ENCODE results near the gene APLF. TPM values are rescaled to one million over a fixed set of nuclear protein-coding genes. Genes with fewer than 3 reads are reported as not detected.
"Not testable (repeated sequence)": the region's sequence is repeated elsewhere in the genome, so short reads cannot be mapped to it uniquely, and the experiment has no call there.

The APLF gene
- polyA plus RNA-seq, 1 of the 3 experiments (the other 2 are of a cell fraction): 1.1 TPM

GRCh38 chr2:68529651-68530050 lies 62.3 kb downstream of the APLF start:
- 97% methylated on average over 5 of the region's 17 CpGs for WGBS (ENCODE audit: low lambda C conversion rate)
- H3K4me2 ChIP-seq; H3K9me3 ChIP-seq; H4K20me1 ChIP-seq (ENCODE audit: insufficient read depth); H3K4me1 ChIP-seq (ENCODE audit: control insufficient read depth in 1 of 2, insufficient read depth in 2 of 2, low read depth in 1 of 2, low read length in 1 of 2); DNase-seq; H3K27ac ChIP-seq (ENCODE audit: low read depth in 2 of 2, low read length in 1 of 2); H3K9ac ChIP-seq; H2AFZ ChIP-seq (ENCODE audit: low read depth); CTCF ChIA-PET; H3K36me3 ChIP-seq (replicated peaks in 1 of 2; ENCODE audit: control insufficient read depth in 1 of 2, insufficient read depth in 2 of 2, low read length in 1 of 2); H3K9me2 ChIP-seq; H3K79me2 ChIP-seq (ENCODE audit: insufficient read depth); H3K4me3 ChIP-seq (ENCODE audit: low read depth in 2 of 2, low read length in 1 of 2); H3F3A ChIP-seq (replicated peaks; ENCODE audit: insufficient read depth); POLR2A ChIA-PET; H3K27me3 ChIP-seq (ENCODE audit: insufficient read depth): not testable (repeated sequence)

GRCh38 chr2:68536000-68536399 lies 68.6 kb downstream of the APLF start:
- no peak overlapping the region for H2AFZ ChIP-seq (ENCODE audit: low read depth)
- POLR2A ChIA-PET: no interaction called here
- WGBS (ENCODE audit: low lambda C conversion rate): 88% methylated on average over 3 of the region's 3 CpGs

GRCh38 chr2:68537011-68537410 lies 69.6 kb downstream of the APLF start:
- no peak overlapping the region for H3K27ac ChIP-seq (ENCODE audit: low read depth in 2 of 2, low read length in 1 of 2)
- no peak overlapping the region for H3K9ac ChIP-seq
- CTCF ChIA-PET: interaction anchor here (0.8 kb wide), 1 partner anchor 74 kb away, joined by 3 read pairs; no protein-coding TSS in a partner anchor
- H3F3A ChIP-seq (replicated peaks; ENCODE audit: insufficient read depth): no peaks in the 10 kb centered on the region
- 86% methylated on average over 4 of the region's 4 CpGs for WGBS (ENCODE audit: low lambda C conversion rate)
- no peak for TF ChIP-seq FOXM1 (IDR thresholded peaks at IDR 0.05; ENCODE audit: low read depth)
- no peak for TF ChIP-seq TCF12 (IDR thresholded peaks at IDR 0.05)
- no peak for TF ChIP-seq EP300 (IDR thresholded peaks at IDR 0.05; ENCODE audit: borderline replicate concordance in 1 of 2, low read depth in 1 of 2, low read length in 1 of 2)
- no peaks in the 10 kb centered on the region; a peak in 1 of 4 replicates for H3K4me1 ChIP-seq (ENCODE audit: control insufficient read depth in 1 of 2, insufficient read depth in 2 of 2, low read depth in 1 of 2, low read length in 1 of 2)
- no peaks in the 10 kb centered on the region for H3K9me3 ChIP-seq
- H3K27me3 ChIP-seq (ENCODE audit: insufficient read depth): no peaks in the 10 kb centered on the region
- H3K36me3 ChIP-seq (replicated peaks in 1 of 2; ENCODE audit: control insufficient read depth in 1 of 2, insufficient read depth in 2 of 2, low read length in 1 of 2): no peaks in the 10 kb centered on the region
- H3K4me3 ChIP-seq (ENCODE audit: low read depth in 2 of 2, low read length in 1 of 2): no peak overlapping the region
- no peak overlapping the region for H3K4me2 ChIP-seq
- no peak overlapping the region for H2AFZ ChIP-seq (ENCODE audit: low read depth)
- H3K9me2 ChIP-seq: no peaks in the 10 kb centered on the region
- POLR2A ChIA-PET: interaction anchor here (0.7 kb wide), 1 partner anchor 59 kb away, joined by 4 read pairs; no protein-coding TSS in a partner anchor
- no peak for DNase-seq
- H4K20me1 ChIP-seq (ENCODE audit: insufficient read depth): no peaks in the 10 kb centered on the region
- H3K79me2 ChIP-seq (ENCODE audit: insufficient read depth): no peaks in the 10 kb centered on the region

More at GRCh38 chr2:68536000-68536399, 68.6 kb downstream of the APLF start:
- CTCF ChIA-PET: interaction anchor here (0.9 to 1.0 kb wide), 2 partner anchors 216 to 389 kb away, joined by 3 to 4 read pairs; no protein-coding TSS in a partner anchor
- H3K79me2 ChIP-seq (ENCODE audit: insufficient read depth): no peaks in the 10 kb centered on the region
- no peak overlapping the region for H3K9ac ChIP-seq
- H3K27ac ChIP-seq (ENCODE audit: low read depth in 2 of 2, low read length in 1 of 2): no peak overlapping the region
- no peaks in the 10 kb centered on the region for H3K9me3 ChIP-seq
- no peak for DNase-seq
- no peaks in the 10 kb centered on the region for H4K20me1 ChIP-seq (ENCODE audit: insufficient read depth)
- no peaks in the 10 kb centered on the region for H3K36me3 ChIP-seq (replicated peaks in 1 of 2; ENCODE audit: control insufficient read depth in 1 of 2, insufficient read depth in 2 of 2, low read length in 1 of 2)
- no peaks in the 10 kb centered on the region; a peak in 1 of 4 replicates for H3K4me1 ChIP-seq (ENCODE audit: control insufficient read depth in 1 of 2, insufficient read depth in 2 of 2, low read depth in 1 of 2, low read length in 1 of 2)
- no peaks in the 10 kb centered on the region for H3K9me2 ChIP-seq
- no peaks in the 10 kb centered on the region for H3F3A ChIP-seq (replicated peaks; ENCODE audit: insufficient read depth)
- H3K4me3 ChIP-seq (ENCODE audit: low read depth in 2 of 2, low read length in 1 of 2): no peak overlapping the region
- no peaks in the 10 kb centered on the region for H3K27me3 ChIP-seq (ENCODE audit: insufficient read depth)
- TF ChIP-seq FOXJ3 (CRISPR knock-in tag; IDR thresholded peaks at IDR 0.05): no peak
- TF ChIP-seq CHD2 (IDR thresholded peaks at IDR 0.05; ENCODE audit: low read length, partially characterized antibody): no peak
- no peak for TF ChIP-seq GATA2 (CRISPR knock-in tag; IDR thresholded peaks at IDR 0.05)
- TF ChIP-seq USF1 (IDR thresholded peaks at IDR 0.05; ENCODE audit: borderline replicate concordance, low read depth): no peak
- no peak for TF ChIP-seq NFIC (IDR thresholded peaks at IDR 0.05; ENCODE audit: borderline replicate concordance)
- TF ChIP-seq RCOR1 (IDR thresholded peaks at IDR 0.05; ENCODE audit: low read length): no peak
- no peak overlapping the region for H3K4me2 ChIP-seq

All from SK-N-SH (cell line).